Gastroesophageal sphincter (tissue), 3 donors: ENCODE results near the gene CFTR.

ENCODE experiments used
- POLR2A ChIP-seq, 2 donors: fragments of 450-650 bp; IDR thresholded peaks; one replicate each; pipeline ENCODE4 v1.6.1; 2017; ENCODE audit warnings: antibody characterized with exemption in 2 of 2, mild to moderate bottlenecking in 2 of 2, moderate library complexity in 1 of 2
- TF ChIP-seq, protein P1 (sequence below), 4 experiments: fragments of 200-600 bp in 2 of 4; fragments of 450-650 bp in 2 of 4; sonication (generic) in 1 of 4; IDR thresholded peaks; one replicate each; pipeline ENCODE4 v1.5.1; 2017 to 2019; ENCODE audit warnings: antibody characterized with exemption in 4 of 4, mild to moderate bottlenecking in 2 of 4, moderate library complexity in 2 of 4

DNA sequence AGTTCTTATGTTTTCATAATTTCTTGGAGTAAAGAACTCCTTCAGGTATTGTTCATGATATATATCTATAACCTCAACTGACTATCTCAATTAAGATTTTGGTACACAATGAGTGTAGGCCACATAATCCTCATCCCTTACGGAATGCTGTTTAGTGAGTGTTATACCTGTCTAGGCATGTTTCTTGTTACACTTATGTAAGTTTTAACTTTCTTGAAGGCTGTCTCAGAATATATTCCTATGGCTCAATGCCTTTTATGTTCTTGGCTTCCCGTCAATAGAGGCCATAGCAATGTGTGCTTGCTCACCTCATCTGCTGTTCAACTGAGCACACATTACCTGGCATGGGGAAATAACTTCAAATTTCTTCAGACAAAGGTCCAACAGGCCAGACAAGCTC lies 208.3 kb downstream of the CFTR start:
- TF ChIP-seq, protein P1, sequence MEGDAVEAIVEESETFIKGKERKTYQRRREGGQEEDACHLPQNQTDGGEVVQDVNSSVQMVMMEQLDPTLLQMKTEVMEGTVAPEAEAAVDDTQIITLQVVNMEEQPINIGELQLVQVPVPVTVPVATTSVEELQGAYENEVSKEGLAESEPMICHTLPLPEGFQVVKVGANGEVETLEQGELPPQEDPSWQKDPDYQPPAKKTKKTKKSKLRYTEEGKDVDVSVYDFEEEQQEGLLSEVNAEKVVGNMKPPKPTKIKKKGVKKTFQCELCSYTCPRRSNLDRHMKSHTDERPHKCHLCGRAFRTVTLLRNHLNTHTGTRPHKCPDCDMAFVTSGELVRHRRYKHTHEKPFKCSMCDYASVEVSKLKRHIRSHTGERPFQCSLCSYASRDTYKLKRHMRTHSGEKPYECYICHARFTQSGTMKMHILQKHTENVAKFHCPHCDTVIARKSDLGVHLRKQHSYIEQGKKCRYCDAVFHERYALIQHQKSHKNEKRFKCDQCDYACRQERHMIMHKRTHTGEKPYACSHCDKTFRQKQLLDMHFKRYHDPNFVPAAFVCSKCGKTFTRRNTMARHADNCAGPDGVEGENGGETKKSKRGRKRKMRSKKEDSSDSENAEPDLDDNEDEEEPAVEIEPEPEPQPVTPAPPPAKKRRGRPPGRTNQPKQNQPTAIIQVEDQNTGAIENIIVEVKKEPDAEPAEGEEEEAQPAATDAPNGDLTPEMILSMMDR (IDR thresholded peaks at IDR 0.05): no peak
- no peak for TF ChIP-seq POLR2A (IDR thresholded peaks at IDR 0.05)
